Endothelial cell of umbilical vein (primary cell): ENCODE measurements around the gene SAP130. TPM values are rescaled to one million over a fixed set of nuclear protein-coding genes. Genes with fewer than 3 reads are reported as not detected.

Experiments used
- BruUV-seq: library from RNA; stranded (reverse); fragments of 400-500 nt; replicated peaks from 2 replicates; lab custom pipeline; 2021; lab: Mats Ljungman, UMichigan
- CTCF ChIA-PET: fragments of 300-600, 350-600 bp; sonication (Branson Sonifier 250); formaldehyde crosslinking; loops from one replicate; lab custom pipeline; 2021; ENCODE audit warnings: antibody characterized with exemption, inconsistent platforms; lab: Charles Lee
- POLR2A ChIA-PET: fragments of 300-600, 350-600 bp; sonication (Branson Sonifier 250); formaldehyde crosslinking; loops from one replicate; lab custom pipeline; 2021; ENCODE audit warnings: antibody characterized with exemption, inconsistent platforms; lab: Charles Lee
- DNase-seq: peaks from one replicate; pipeline ENCODE4 v3.0.0-alpha.2; 2011; ENCODE audit warnings: low read depth, low spot score
- FAIRE-seq: peaks from 2 replicates; lab custom pipeline; 2011; peaks lifted over from hg19 to GRCh38; lab: Jason Lieb, UNC
- H2AFZ ChIP-seq: 2 replicates; pipeline ENCODE4 v1.6.0; 2012; ENCODE audit warnings: low read depth, low read length, control low read depth, inconsistent platforms
- H3K27ac ChIP-seq: 2 replicates; pipeline ENCODE4 v1.5.1; 2011; ENCODE audit warnings: low read depth, mild to moderate bottlenecking, control low read depth, low read length, moderate library complexity; ENCODE audit not compliant: insufficient read depth
- H3K27me3 ChIP-seq, 2 experiments: 2 replicates each; pipeline versions ENCODE4 v1.6.0 to v1.6.1; 2011; ENCODE audit warnings: low read length in 2 of 2, mixed read lengths in 1 of 2; ENCODE audit not compliant: control insufficient read depth in 2 of 2, insufficient read depth in 2 of 2
- H3K36me3 ChIP-seq, 2 experiments: 2 replicates in 1 of 2; 3 replicates in 1 of 2; pipeline ENCODE4 v1.5.1; 2011; ENCODE audit warnings: low read length in 2 of 2, mild to moderate bottlenecking in 1 of 2, moderate library complexity in 1 of 2; ENCODE audit not compliant: control insufficient read depth in 2 of 2, insufficient read depth in 2 of 2; ENCODE audit errors: extremely low read depth in 1 of 2
- H3K4me1 ChIP-seq: 3 replicates; pipeline ENCODE4 v1.5.1; 2011; ENCODE audit warnings: mild to moderate bottlenecking, low read length; ENCODE audit not compliant: control insufficient read depth, insufficient read depth; ENCODE audit errors: extremely low read depth
- H3K4me2 ChIP-seq: 2 replicates; pipeline ENCODE4 v1.6.1; 2011; ENCODE audit warnings: low read length, control low read depth, mixed read lengths; ENCODE audit not compliant: insufficient read depth
- H3K4me3 ChIP-seq, 3 experiments: fragments of 200-600 bp in 1 of 3; sonication (generic), shearing (Covaris generic) in 1 of 3; replicated peaks in 1 of 3; 2 replicates each; pipeline ENCODE4 v1.5.1; 2011 to 2016; ENCODE audit warnings: control low read depth in 3 of 3, low read length in 3 of 3, mild to moderate bottlenecking in 2 of 3, inconsistent platforms in 1 of 3, low read depth in 1 of 3, moderate library complexity in 1 of 3; ENCODE audit not compliant: insufficient read depth in 1 of 3
- H3K79me2 ChIP-seq: 2 replicates; pipeline ENCODE4 v1.6.0; 2012; ENCODE audit warnings: low read length, inconsistent platforms; ENCODE audit not compliant: control insufficient read depth, insufficient read depth
- H3K9ac ChIP-seq: replicated peaks from 2 replicates; pipeline ENCODE3; 2011; ENCODE audit warnings: low read length, control low read depth; ENCODE audit not compliant: insufficient read depth; ENCODE audit errors: extremely low read depth
- H3K9me1 ChIP-seq: replicated peaks from 3 replicates; pipeline ENCODE4 v1.6.0; 2011; ENCODE audit warnings: mild to moderate bottlenecking, low read length; ENCODE audit not compliant: control insufficient read depth, insufficient read depth; ENCODE audit errors: extremely low read depth
- H3K9me3 ChIP-seq: replicated peaks from 2 replicates; pipeline ENCODE4 v1.5.1; 2012; ENCODE audit warnings: low read length, inconsistent platforms; ENCODE audit not compliant: control insufficient read depth, insufficient read depth
- H4K20me1 ChIP-seq: replicated peaks from 2 replicates; pipeline ENCODE3; 2011; ENCODE audit warnings: mild to moderate bottlenecking, low read length; ENCODE audit not compliant: control insufficient read depth, insufficient read depth; ENCODE audit errors: extremely low read depth
- CTCF ChIP-seq, 2 donors: IDR thresholded peaks; 1 replicate in 1 of 2; 2 replicates in 1 of 2; pipeline ENCODE4 v1.5.1; 2011; ENCODE audit warnings: low read length in 2 of 2, mild to moderate bottlenecking in 2 of 2, moderate library complexity in 2 of 2, control low read depth in 1 of 2, inconsistent platforms in 1 of 2, low read depth in 1 of 2; ENCODE audit not compliant: insufficient read depth in 1 of 2; ENCODE audit errors: extremely low read depth in 1 of 2
- EZH2 ChIP-seq: IDR thresholded peaks from 2 replicates; pipeline ENCODE4 v1.6.1; 2012; ENCODE audit warnings: borderline replicate concordance, low read depth, mild to moderate bottlenecking, moderate library complexity, low read length, inconsistent platforms; ENCODE audit not compliant: severe bottlenecking
- FOS ChIP-seq: IDR thresholded peaks from 2 replicates; pipeline ENCODE4 v1.6.1; 2011; ENCODE audit warnings: mild to moderate bottlenecking, low read length, moderate library complexity, borderline replicate concordance; ENCODE audit not compliant: insufficient read depth
- GATA2 ChIP-seq: IDR thresholded peaks from 2 replicates; pipeline ENCODE4 v1.7.0; 2011; ENCODE audit warnings: low read depth, mild to moderate bottlenecking, moderate library complexity, mixed read lengths, low read length; ENCODE audit not compliant: insufficient read length, insufficient read depth
- JUN ChIP-seq: IDR thresholded peaks from 2 replicates; pipeline ENCODE4 v1.6.1; 2011; ENCODE audit warnings: borderline replicate concordance, low read depth; ENCODE audit not compliant: insufficient read length, insufficient read depth
- MAX ChIP-seq: IDR thresholded peaks from 2 replicates; pipeline ENCODE4 v1.6.1; 2011; ENCODE audit not compliant: insufficient read depth, insufficient read length
- MYC ChIP-seq: IDR thresholded peaks from one replicate; pipeline ENCODE4 v1.6.1; 2011; ENCODE audit warnings: mild to moderate bottlenecking, low read depth, low read length
- POLR2A ChIP-seq: IDR thresholded peaks from 2 replicates; pipeline ENCODE4 v1.6.1; 2012; ENCODE audit warnings: low read depth, mild to moderate bottlenecking, control low read depth, low read length
- POLR2AphosphoS5 ChIP-seq: IDR thresholded peaks from 2 replicates; pipeline ENCODE4 v1.6.1; 2012; ENCODE audit warnings: low read depth, mild to moderate bottlenecking, control low read depth, low read length, moderate library complexity; ENCODE audit not compliant: insufficient read depth
- dilution Hi-C: fragments of 300-500 bp; cut with MboI; formaldehyde crosslinking; loops from one replicate; pipeline ENCODE4 v1.15.0; 2019; ENCODE audit warnings: low sequenced_read_pairs; ENCODE audit not compliant: extremely low pct_ligation_motif_present
- intact Hi-C: fragments of 100-400 bp; cut with micrococcal nuclease; formaldehyde crosslinking; loops from one replicate; pipeline ENCODE4 v1.10.0; 2022
- polyA plus RNA-seq, 4 experiments: library from polyadenylated mRNA; depleted of rRNA in 3 of 4; stranded (reverse) in 3 of 4; unstranded in 1 of 4; fragments of >200 nt; gene quantifications; 2 replicates each; pipeline versions ENCODE4 v1.2.1 to v1.2.3, GENCODE V29; 2011 to 2012; ENCODE audit warnings: missing spikeins in 1 of 4
- total RNA-seq: library from RNA; stranded (reverse); gene quantifications from 2 replicates; pipeline ENCODE4 v1.2.3, GENCODE V29; 2021

SAP130 gene
- total and polyA plus RNA-seq, 2 donors (not counting 3 experiments of a cell fraction or from before 2014, with no cell fraction given): 26.8 to 34.3 TPM

GRCh38 chr2:128076461-128077106, 48.7 kb upstream of the SAP130 start:
- DNase-seq: no peak
- dilution Hi-C loops: no loop called here
- intact Hi-C loops: no loop called here

More at GRCh38 chr2:128076461-128077106, 48.7 kb upstream of the SAP130 start:
- BruUV-seq: no TSS peak
- Histone ChIP-seq H3K27me3 (peaks cover 2% of the 10 kb centered on the region in 2 experiments), H3K4me2 (no peak overlapping the region), H3K27ac (no peak overlapping the region), H3K9me3 (no peaks in the 10 kb centered on the region), H3K4me3 (no peak overlapping the region), H3K9ac (no peak overlapping the region), H3K79me2 (no peaks in the 10 kb centered on the region), H4K20me1 (no peaks in the 10 kb centered on the region), H3K9me1 (no peaks in the 10 kb centered on the region), H2AFZ (no peak overlapping the region), H3K36me3 (no peaks in the 10 kb centered on the region), H3K4me1 (no peaks in the 10 kb centered on the region)
- no peak for TF ChIP-seq POLR2A
- TF ChIP-seq GATA2: no peak
- no peak for TF ChIP-seq CTCF (IDR thresholded peaks at IDR 0.05; ENCODE audit: extremely low read depth in 1 of 2, insufficient read depth in 1 of 2, low read depth in 1 of 2, low read length in 2 of 2)
- TF ChIP-seq POLR2AphosphoS5: no peak
- no peak for TF ChIP-seq MAX
- TF ChIP-seq JUN: no peak
- no peak for TF ChIP-seq FOS
- no peak for TF ChIP-seq EZH2
- TF ChIP-seq MYC: no peak
- FAIRE-seq: no peak
- ChIA-PET POLR2A (no interaction called here), CTCF (no interaction called here)
